HepG2 (cell line): Measurements from ENCODE around the gene DPH2. TPM values are rescaled to one million over a fixed set of nuclear protein-coding genes. Genes with fewer than 3 reads are reported as not detected.

ENCODE experiments used
- ATAC-seq: fragments of 200-7000 bp; cut with Tn5 transposase; 3 replicates; pipeline ENCODE4 v1.9.1; 2020; ENCODE audit warnings: mild to moderate bottlenecking, moderate library complexity
- BruUV-seq: library from RNA; stranded (reverse); fragments of 400-500 nt; replicated peaks from 2 replicates; lab custom pipeline; 2021; lab: Mats Ljungman, UMichigan
- CTCF ChIA-PET: fragments of 300-600 bp; formaldehyde crosslinking; extraction: SDS; loops from one replicate; lab custom pipeline; 2021; ENCODE audit warnings: low total read pairs, inconsistent platforms, low intra/inter-chr PET ratio; lab: Yijun Ruan, JAX
- POLR2A ChIA-PET: fragments of 350-600 bp; sonication (Branson Sonifier 250); formaldehyde crosslinking; loops from one replicate; lab custom pipeline; 2020; ENCODE audit warnings: antibody characterized with exemption, inconsistent platforms; lab: Yijun Ruan, JAX
- DNase-seq: peaks from one replicate; pipeline ENCODE4 v3.0.0-alpha.2; 2015; ENCODE audit warnings: low spot score
- FAIRE-seq: peaks from 3 replicates; lab custom pipeline; 2011; peaks lifted over from hg19 to GRCh38; lab: Jason Lieb, UNC
- H2AFZ ChIP-seq: one replicate; pipeline ENCODE4 v1.6.1; 2011; ENCODE audit warnings: low read length, inconsistent platforms
- H3K27ac ChIP-seq: fragments of 300-600 bp; 3 replicates; pipeline ENCODE4 v1.8.0; 2011; ENCODE audit warnings: mixed run types, mild to moderate bottlenecking, mixed read lengths, low read length, inconsistent platforms; ENCODE audit not compliant: insufficient read depth; ENCODE audit errors: extremely low read length
- H3K27me3 ChIP-seq, 2 experiments: fragments of 200-600 bp in 1 of 2; 2 replicates in 1 of 2; 3 replicates in 1 of 2; pipeline versions ENCODE4 v1.6.0 to v1.8.0; 2011; ENCODE audit warnings: low read length in 2 of 2, mild to moderate bottlenecking in 2 of 2, moderate library complexity in 2 of 2, inconsistent platforms in 1 of 2; ENCODE audit not compliant: insufficient read depth in 2 of 2, control insufficient read depth in 1 of 2
- H3K36me3 ChIP-seq, 2 experiments: fragments of 200-600 bp in 1 of 2; replicated peaks in 1 of 2; 2 replicates in 1 of 2; 3 replicates in 1 of 2; pipeline versions ENCODE4 v1.5.1 to v1.8.0; 2011; ENCODE audit warnings: low read length in 2 of 2, inconsistent platforms in 1 of 2; ENCODE audit not compliant: insufficient read depth in 2 of 2, control insufficient read depth in 1 of 2
- H3K4me1 ChIP-seq: 2 replicates; pipeline ENCODE4 v1.5.1; 2012; ENCODE audit warnings: low read length, inconsistent platforms; ENCODE audit not compliant: insufficient read depth
- H3K4me2 ChIP-seq: 2 replicates; pipeline ENCODE4 v1.6.0; 2011; ENCODE audit warnings: low read depth, low read length, inconsistent platforms
- H3K4me3 ChIP-seq, 3 experiments: fragments of 200-600 bp in 1 of 3; sonication (generic), shearing (Covaris generic) in 1 of 3; replicated peaks in 1 of 3; 2 replicates each; pipeline ENCODE4 v1.5.1; 2011 to 2016; ENCODE audit warnings: low read length in 3 of 3, inconsistent platforms in 2 of 3, low read depth in 2 of 3, mild to moderate bottlenecking in 2 of 3, control low read depth in 1 of 3, mixed read lengths in 1 of 3; ENCODE audit not compliant: insufficient read depth in 1 of 3
- H3K79me2 ChIP-seq: one replicate; pipeline ENCODE4 v1.6.1; 2011; ENCODE audit warnings: low read length, inconsistent platforms; ENCODE audit not compliant: insufficient read depth
- H3K9ac ChIP-seq: 2 replicates; pipeline ENCODE4 v1.6.0; 2011; ENCODE audit warnings: mild to moderate bottlenecking, low read depth, low read length, inconsistent platforms; ENCODE audit not compliant: insufficient read depth
- H3K9me3 ChIP-seq: 2 replicates; pipeline ENCODE4 v1.5.1; 2012; ENCODE audit warnings: mild to moderate bottlenecking, low read length
- H4K20me1 ChIP-seq: 2 replicates; pipeline ENCODE4 v1.6.0; 2011; ENCODE audit warnings: inconsistent platforms, mild to moderate bottlenecking, low read length, moderate library complexity; ENCODE audit not compliant: insufficient read depth
- AGO2 ChIP-seq: fragments of 200-400 bp; formaldehyde crosslinking; optimal IDR thresholded peaks from 2 replicates; pipeline ENCODE3; 2017; ENCODE audit warnings: mild to moderate bottlenecking, low read depth, low read length, moderate library complexity
- ELF1 ChIP-seq: sonication (generic); formaldehyde crosslinking; IDR thresholded peaks from 2 replicates; pipeline ENCODE4 v1.4.0; 2020; ENCODE audit warnings: missing genetic modification reagents
- HMGA1 ChIP-seq: sonication (generic); formaldehyde crosslinking; conservative IDR thresholded peaks from 2 replicates; pipeline ENCODE4 v1.4.0; 2020; ENCODE audit warnings: missing genetic modification reagents
- SIX1 ChIP-seq: sonication (generic); formaldehyde crosslinking; IDR thresholded peaks from 2 replicates; pipeline ENCODE4 v1.4.0; 2020; ENCODE audit warnings: missing genetic modification reagents, borderline replicate concordance
- SMYD3 ChIP-seq: sonication (generic); formaldehyde crosslinking; IDR thresholded peaks from 2 replicates; pipeline ENCODE4 v1.8.1; 2023; ENCODE audit warnings: mild to moderate bottlenecking, missing genetic modification reagents
- SNAI1 ChIP-seq: sonication (generic); formaldehyde crosslinking; IDR thresholded peaks from 2 replicates; pipeline ENCODE4 v1.5.0; 2020; ENCODE audit warnings: mild to moderate bottlenecking, missing genetic modification reagents, borderline replicate concordance
- STAT5B ChIP-seq: sonication (generic); formaldehyde crosslinking; IDR thresholded peaks from 2 replicates; pipeline ENCODE4 v1.4.0; 2020; ENCODE audit warnings: missing genetic modification reagents
- ZFX ChIP-seq: sonication (generic); formaldehyde crosslinking; IDR thresholded peaks from 2 replicates; pipeline ENCODE4 v1.4.0; 2020; ENCODE audit warnings: mild to moderate bottlenecking, low read depth, missing genetic modification reagents, moderate library complexity
- WGBS: methylation state at CpG from one replicate; pipeline ENCODE4 v1.1.6; 2017; ENCODE audit warnings: low lambda C conversion rate; 5-methylcytosine and 5-hydroxymethylcytosine counted together
- in situ Hi-C: cut with HindIII; loops from 2 replicates; pipeline ENCODE4 v1.10.0; 2017; ENCODE audit warnings: low pct_unique_long_range_greater_than_20kb; ENCODE audit not compliant: extremely low pct_ligation_motif_present
- intact Hi-C: fragments of 100-400 bp; cut with micrococcal nuclease; formaldehyde crosslinking; loops from one replicate; pipeline ENCODE4 v1.10.0; 2022; ENCODE audit not compliant: unreplicated experiment
- polyA plus RNA-seq, 8 experiments: library from polyadenylated mRNA; depleted of rRNA in 3 of 8; stranded (reverse) in 7 of 8; unstranded in 1 of 8; fragments of >200 nt; fragmentation: Illumina TruSeq in 4 of 8; extraction: Trizol in 4 of 8; gene quantifications; 2 replicates each; pipeline versions ENCODE4 v1.2.1 to v1.2.3, GENCODE V29; 2011 to 2016; ENCODE audit warnings: low read depth in 4 of 8, missing spikeins in 1 of 8, mixed read lengths in 1 of 8; ENCODE audit not compliant: insufficient read depth in 1 of 8
- total RNA-seq, 5 experiments: library from RNA; depleted of rRNA; stranded (reverse); fragments of >200 nt; fragmentation: Illumina TruSeq; extraction: Trizol; gene quantifications; 2 replicates each; pipeline ENCODE4 v1.2.3, GENCODE V29; 2016; ENCODE audit warnings: low read depth in 1 of 5
- TF ChIP-seq, protein P1 (sequence below): sonication (generic); formaldehyde crosslinking; conservative IDR thresholded peaks from 2 replicates; pipeline ENCODE4 v1.4.0; 2020; ENCODE audit warnings: missing genetic modification reagents
- TF ChIP-seq, protein P2 (sequence below): sonication (generic); formaldehyde crosslinking; IDR thresholded peaks from 2 replicates; pipeline ENCODE4 v1.4.0; 2020; ENCODE audit warnings: missing genetic modification reagents

DPH2 gene
- total and polyA plus RNA-seq, 2 of the 13 experiments (the other 11 are each of a cell fraction or from before 2014, with no cell fraction given), result 32.2 to 38.3 TPM

DNA sequence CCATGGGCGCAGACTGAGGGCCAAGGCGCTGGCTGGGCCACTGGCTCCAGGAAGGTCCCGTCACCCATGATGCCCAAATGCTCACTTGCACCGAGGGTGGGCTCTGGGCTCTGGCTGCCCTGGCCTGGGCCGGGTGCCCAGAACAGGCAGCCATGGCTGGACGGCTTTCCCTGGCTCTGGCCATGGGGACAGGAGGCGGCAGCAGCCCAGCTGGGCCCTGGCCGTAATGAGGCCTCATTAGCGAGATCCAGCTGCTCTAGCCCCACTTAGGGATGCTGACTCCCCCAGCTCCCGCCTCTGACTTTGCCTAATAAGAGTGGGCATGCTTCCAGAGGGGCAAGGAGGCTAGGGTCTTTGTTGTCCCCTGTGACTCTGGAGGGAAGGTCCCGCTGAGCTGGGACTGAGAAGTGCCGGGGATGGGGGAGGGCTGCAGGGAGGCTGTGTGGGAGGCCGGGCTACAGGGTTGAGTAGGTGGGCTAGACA is 49.7 kb downstream of the DPH2 start:
- Histone ChIP-seq H3K4me2 (no peak overlapping the region), H3K4me3 (no peak overlapping the region), H3K9me3 (no peaks in the 10 kb centered on the region), H3K9ac (no peak overlapping the region), H3K27ac (no peak overlapping the region), H4K20me1 (no peaks in the 10 kb centered on the region), H3K79me2 (no peaks in the 10 kb centered on the region), H3K27me3 (no peaks in the 10 kb centered on the region), H3K4me1 (peaks cover 13% of the 10 kb centered on the region), H2AFZ (no peak overlapping the region), H3K36me3 (peaks cover 3 to 22% of the 10 kb centered on the region in 2 experiments; a peak in 3 of 5 replicates)
- TF ChIP-seq HMGA1 (CRISPR knock-in tag), result no peak
- peak; percentile 44 for TF ChIP-seq AGO2
- TF ChIP-seq SMYD3 (CRISPR knock-in tag), result no peak
- ChIA-PET CTCF (no interaction called here), POLR2A (no interaction called here)
- 96% methylated on average over 8 of the region's 13 CpGs for WGBS
- intact Hi-C loops (no loop called here), in situ Hi-C loops (no loop called here)
- no peak for DNase-seq
- no peak for ATAC-seq
- no TSS peak for BruUV-seq
- no peak for FAIRE-seq

DNA sequence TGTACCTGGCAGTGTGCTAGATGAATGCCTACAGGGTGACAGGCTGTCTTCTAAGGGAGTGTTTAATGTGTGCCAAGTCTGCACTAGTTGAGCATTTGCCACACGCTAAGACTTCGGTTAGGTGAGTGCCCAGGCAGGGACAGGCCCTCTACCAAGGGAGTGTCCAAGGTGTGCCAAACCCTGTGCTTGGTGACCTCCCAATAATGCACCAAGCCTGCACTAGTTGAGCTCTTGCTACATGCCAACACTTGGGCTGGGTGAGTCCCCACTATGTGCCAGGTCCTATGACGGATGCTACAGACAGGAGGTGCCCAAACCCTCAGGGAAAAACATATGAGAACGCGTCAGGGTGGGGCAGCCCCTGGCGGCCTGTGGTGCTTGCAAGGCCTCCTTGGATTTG is 50.7 kb downstream of the DPH2 start:
- ChIA-PET POLR2A (no interaction called here), CTCF (no interaction called here)
- TF ChIP-seq ELF1 (CRISPR knock-in tag) (no peak), STAT5B (CRISPR knock-in tag) (no peak), ZFX (CRISPR knock-in tag) (no peak), SNAI1 (CRISPR knock-in tag) (no peak), SIX1 (CRISPR knock-in tag) (no peak)
- TF ChIP-seq, protein P1, sequence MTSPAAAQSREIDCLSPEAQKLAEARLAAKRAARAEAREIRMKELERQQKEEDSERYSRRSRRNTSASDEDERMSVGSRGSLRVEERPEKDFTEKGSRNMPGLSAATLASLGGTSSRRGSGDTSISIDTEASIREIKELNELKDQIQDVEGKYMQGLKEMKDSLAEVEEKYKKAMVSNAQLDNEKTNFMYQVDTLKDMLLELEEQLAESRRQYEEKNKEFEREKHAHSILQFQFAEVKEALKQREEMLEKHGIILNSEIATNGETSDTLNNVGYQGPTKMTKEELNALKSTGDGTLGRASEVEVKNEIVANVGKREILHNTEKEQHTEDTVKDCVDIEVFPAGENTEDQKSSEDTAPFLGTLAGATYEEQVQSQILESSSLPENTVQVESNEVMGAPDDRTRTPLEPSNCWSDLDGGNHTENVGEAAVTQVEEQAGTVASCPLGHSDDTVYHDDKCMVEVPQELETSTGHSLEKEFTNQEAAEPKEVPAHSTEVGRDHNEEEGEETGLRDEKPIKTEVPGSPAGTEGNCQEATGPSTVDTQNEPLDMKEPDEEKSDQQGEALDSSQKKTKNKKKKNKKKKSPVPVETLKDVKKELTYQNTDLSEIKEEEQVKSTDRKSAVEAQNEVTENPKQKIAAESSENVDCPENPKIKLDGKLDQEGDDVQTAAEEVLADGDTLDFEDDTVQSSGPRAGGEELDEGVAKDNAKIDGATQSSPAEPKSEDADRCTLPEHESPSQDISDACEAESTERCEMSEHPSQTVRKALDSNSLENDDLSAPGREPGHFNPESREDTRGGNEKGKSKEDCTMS (CRISPR knock-in tag), result no peak
- TF ChIP-seq, protein P2, sequence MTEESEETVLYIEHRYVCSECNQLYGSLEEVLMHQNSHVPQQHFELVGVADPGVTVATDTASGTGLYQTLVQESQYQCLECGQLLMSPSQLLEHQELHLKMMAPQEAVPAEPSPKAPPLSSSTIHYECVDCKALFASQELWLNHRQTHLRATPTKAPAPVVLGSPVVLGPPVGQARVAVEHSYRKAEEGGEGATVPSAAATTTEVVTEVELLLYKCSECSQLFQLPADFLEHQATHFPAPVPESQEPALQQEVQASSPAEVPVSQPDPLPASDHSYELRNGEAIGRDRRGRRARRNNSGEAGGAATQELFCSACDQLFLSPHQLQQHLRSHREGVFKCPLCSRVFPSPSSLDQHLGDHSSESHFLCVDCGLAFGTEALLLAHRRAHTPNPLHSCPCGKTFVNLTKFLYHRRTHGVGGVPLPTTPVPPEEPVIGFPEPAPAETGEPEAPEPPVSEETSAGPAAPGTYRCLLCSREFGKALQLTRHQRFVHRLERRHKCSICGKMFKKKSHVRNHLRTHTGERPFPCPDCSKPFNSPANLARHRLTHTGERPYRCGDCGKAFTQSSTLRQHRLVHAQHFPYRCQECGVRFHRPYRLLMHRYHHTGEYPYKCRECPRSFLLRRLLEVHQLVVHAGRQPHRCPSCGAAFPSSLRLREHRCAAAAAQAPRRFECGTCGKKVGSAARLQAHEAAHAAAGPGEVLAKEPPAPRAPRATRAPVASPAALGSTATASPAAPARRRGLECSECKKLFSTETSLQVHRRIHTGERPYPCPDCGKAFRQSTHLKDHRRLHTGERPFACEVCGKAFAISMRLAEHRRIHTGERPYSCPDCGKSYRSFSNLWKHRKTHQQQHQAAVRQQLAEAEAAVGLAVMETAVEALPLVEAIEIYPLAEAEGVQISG (CRISPR knock-in tag), result no peak

More for the DNA sequence above, 50.7 kb downstream of the DPH2 start:
- no peak overlapping the region for H3K4me3 ChIP-seq
- WGBS, result 86% methylated on average over 6 of the region's 6 CpGs
- ATAC-seq (no peak), FAIRE-seq (no peak), DNase-seq (no peak)
- H3K9me3 ChIP-seq, result no peaks in the 10 kb centered on the region
- H2AFZ ChIP-seq, result no peak overlapping the region
- H4K20me1 ChIP-seq, result no peaks in the 10 kb centered on the region
- no peak overlapping the region for H3K9ac ChIP-seq
- intact Hi-C loops (no loop called here), in situ Hi-C loops (no loop called here)
- peaks cover 4 to 23% of the 10 kb centered on the region in 2 experiments; a peak in 3 of 5 replicates for H3K36me3 ChIP-seq
- no peak overlapping the region for H3K4me2 ChIP-seq
- H3K79me2 ChIP-seq, result no peaks in the 10 kb centered on the region
- no peaks in the 10 kb centered on the region for H3K27me3 ChIP-seq
- no peak overlapping the region for H3K27ac ChIP-seq
- no TSS peak for BruUV-seq
- peaks cover 3% of the 10 kb centered on the region for H3K4me1 ChIP-seq
